CD4-positive, alpha-beta memory T cell (primary cell): ENCODE measurements around the gene KLK2. TPM values are rescaled to one million over a fixed set of nuclear protein-coding genes. Genes with fewer than 3 reads are reported as not detected.

Source experiments
- CTCF ChIA-PET: fragments of 350-600 bp; sonication (Branson Sonifier 250); formaldehyde crosslinking; loops from one replicate; lab custom pipeline; 2021; ENCODE audit warnings: inconsistent platforms; ENCODE audit not compliant: partially characterized antibody; lab: Charles Lee
- POLR2A ChIA-PET: fragments of 350-600 bp; sonication (Branson Sonifier 250); formaldehyde crosslinking; loops from one replicate; lab custom pipeline; 2021; ENCODE audit not compliant: partially characterized antibody; lab: Charles Lee
- DNase-seq, 5 donors: peaks; one replicate each; pipeline versions ENCODE4 v3.0.0 to v3.0.0-alpha.2; 2020 to 2022; ENCODE audit warnings: mixed read lengths in 1 of 5
- H3K27ac ChIP-seq: one replicate; pipeline ENCODE4 v1.7.0; 2013; ENCODE audit warnings: low read depth, low read length
- H3K27me3 ChIP-seq: 2 replicates; pipeline ENCODE4 v1.7.0; 2013; ENCODE audit warnings: mild to moderate bottlenecking, low read length, moderate library complexity; ENCODE audit not compliant: insufficient read depth
- H3K36me3 ChIP-seq: 2 replicates; pipeline ENCODE4 v1.7.0; 2013; ENCODE audit warnings: mild to moderate bottlenecking, low read length, moderate library complexity; ENCODE audit not compliant: insufficient read depth
- H3K4me1 ChIP-seq: 2 replicates; pipeline ENCODE4 v1.7.0; 2013; ENCODE audit warnings: mild to moderate bottlenecking, low read length, moderate library complexity; ENCODE audit not compliant: insufficient read depth
- H3K4me3 ChIP-seq, 2 donors: one replicate each; pipeline ENCODE4 v1.7.0; 2013; ENCODE audit warnings: low read length in 2 of 2, mild to moderate bottlenecking in 1 of 2
- H3K9me3 ChIP-seq, 2 donors: one replicate each; pipeline ENCODE4 v1.7.0; 2013; ENCODE audit warnings: low read length in 2 of 2, control low read depth in 1 of 2; ENCODE audit not compliant: control insufficient read depth in 1 of 2
- H3K27ac Mint-ChIP-seq, 7 donors: one replicate each; pipeline ENCODE4 v1.8.0; 2020 to 2021; ENCODE audit warnings: mixed read lengths in 7 of 7, mild to moderate bottlenecking in 6 of 7, inconsistent platforms in 3 of 7, moderate library complexity in 3 of 7
- H3K27me3 Mint-ChIP-seq, 2 donors: one replicate each; pipeline ENCODE4 v1.8.0; 2020 to 2021; ENCODE audit warnings: mixed read lengths in 2 of 2
- H3K36me3 Mint-ChIP-seq, 2 donors: one replicate each; pipeline ENCODE4 v1.8.0; 2020 to 2021; ENCODE audit warnings: mixed read lengths in 2 of 2, inconsistent platforms in 1 of 2, mild to moderate bottlenecking in 1 of 2
- H3K4me1 Mint-ChIP-seq, 4 donors: one replicate each; pipeline ENCODE4 v1.8.0; 2020 to 2021; ENCODE audit warnings: mixed read lengths in 4 of 4, mild to moderate bottlenecking in 1 of 4
- H3K4me3 Mint-ChIP-seq, 8 donors: one replicate each; pipeline ENCODE4 v1.8.0; 2020 to 2021; ENCODE audit warnings: mixed read lengths in 8 of 8, mild to moderate bottlenecking in 7 of 8, moderate library complexity in 6 of 8, inconsistent platforms in 3 of 8
- H3K9me3 Mint-ChIP-seq, 8 donors: one replicate each; pipeline ENCODE4 v1.8.0; 2020 to 2021; ENCODE audit warnings: mixed read lengths in 8 of 8, mild to moderate bottlenecking in 5 of 8, inconsistent platforms in 3 of 8, moderate library complexity in 1 of 8
- intact Hi-C: fragments of 100-400 bp; cut with micrococcal nuclease; formaldehyde crosslinking; loops from one replicate; pipeline ENCODE4 v1.15.1; 2023
- polyA plus RNA-seq, 2 donors: library from polyadenylated mRNA; unstranded; fragments of 300-500 nt; fragmentation: Illumina TruSeq; gene quantifications; one replicate each; pipeline ENCODE4 v1.2.3, GENCODE V29; 2021
- total RNA-seq, 2 experiments: library from RNA; stranded (reverse); gene quantifications; one replicate each; pipeline ENCODE4 v1.2.3, GENCODE V29; 2021

KLK2 gene
- total and polyA plus RNA-seq, 4 experiments from 2014 or later: not detected

DNA sequence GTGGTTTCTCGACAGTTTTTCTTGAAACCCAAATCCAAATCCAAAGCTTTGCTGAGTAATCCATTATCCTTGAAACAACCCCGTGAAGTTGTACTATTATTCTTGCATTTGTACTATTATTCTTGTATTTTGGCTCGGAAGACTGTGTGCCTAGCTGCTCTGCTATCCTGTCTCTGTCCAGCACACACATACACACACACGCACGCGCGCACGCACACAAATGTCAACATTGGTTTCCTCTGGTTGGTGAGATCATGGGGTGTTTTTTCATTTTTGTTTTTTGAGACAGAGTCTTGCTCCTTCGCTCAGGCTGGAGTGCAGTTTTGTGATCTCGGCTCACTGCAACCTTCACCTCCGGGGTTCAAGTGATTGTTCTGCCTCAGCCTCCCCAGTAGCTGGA is 52.9 kb downstream of the KLK2 start:
- no peaks in the 10 kb centered on the region for H3K9me3 ChIP-seq
- H3K4me1 Mint-ChIP-seq: peaks cover 7 to 13% (median 9%) of the 10 kb centered on the region in 4 donors
- H3K27ac Mint-ChIP-seq: no peak overlapping the region
- H3K4me3 ChIP-seq: no peak overlapping the region
- no peak overlapping the region for H3K27ac ChIP-seq
- H3K27me3 Mint-ChIP-seq: peaks cover 31% of the 10 kb centered on the region in 2 donors
- no peaks in the 10 kb centered on the region for H3K9me3 Mint-ChIP-seq
- DNase-seq: no peak
- no peaks in the 10 kb centered on the region for H3K36me3 ChIP-seq
- no peaks in the 10 kb centered on the region for H3K27me3 ChIP-seq
- POLR2A ChIA-PET: no interaction called here
- intact Hi-C loops: loop anchor here (10.0 kb wide), 1 partner anchor 169 kb away; no protein-coding TSS in a partner anchor
- CTCF ChIA-PET: interaction anchor here (0.8 to 4.9 kb wide), 3 partner anchors 9 to 21 kb away, joined by 3 to 23 read pairs (median 3); no protein-coding TSS in a partner anchor
- peaks cover 5% of the 10 kb centered on the region for H3K4me1 ChIP-seq
- no peaks in the 10 kb centered on the region for H3K36me3 Mint-ChIP-seq
- no peak overlapping the region for H3K4me3 Mint-ChIP-seq

DNA sequence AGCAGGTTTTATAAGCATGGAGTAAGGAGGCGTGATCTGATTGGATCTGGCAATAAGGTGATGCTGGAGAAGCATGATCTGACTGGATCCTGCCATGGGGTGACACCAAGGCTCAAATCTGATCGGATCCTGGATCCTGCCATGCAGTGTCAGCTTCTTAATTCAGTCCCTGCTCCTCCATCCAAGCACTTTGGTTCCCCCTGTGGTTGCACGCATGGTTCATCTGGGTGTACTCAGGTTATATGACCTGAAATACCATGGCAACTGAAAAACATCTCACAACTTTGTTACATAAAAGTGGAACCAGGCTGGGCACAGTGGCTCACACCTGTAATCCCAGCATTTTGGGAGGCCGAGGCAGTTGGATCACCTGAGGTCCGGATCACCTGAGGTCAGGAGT is 55.6 kb downstream of the KLK2 start:
- H3K4me3 Mint-ChIP-seq: no peak overlapping the region
- no peaks in the 10 kb centered on the region for H3K27me3 ChIP-seq
- H3K9me3 Mint-ChIP-seq: no peaks in the 10 kb centered on the region

More for the DNA sequence above, 55.6 kb downstream of the KLK2 start:
- Histone ChIP-seq H3K36me3 (no peaks in the 10 kb centered on the region), H3K4me3 (no peak overlapping the region), H3K27ac (no peak overlapping the region), H3K9me3 (no peaks in the 10 kb centered on the region), H3K4me1 (no peaks in the 10 kb centered on the region)
- CTCF ChIA-PET: no interaction called here
- Mint-ChIP-seq H3K36me3 (no peaks in the 10 kb centered on the region), H3K27ac (no peak overlapping the region), H3K27me3 (peaks cover 28 to 31% of the 10 kb centered on the region in 2 donors), H3K4me1 (peaks cover 0 to 4% (median 3%) of the 10 kb centered on the region in 4 donors)
- intact Hi-C loops: loop anchor here (10.0 kb wide), 1 partner anchor 166 kb away; no protein-coding TSS in a partner anchor
- no peak for DNase-seq
- POLR2A ChIA-PET: no interaction called here

Other genes with a start within 250 kb of the KLK2 start
- not detected for gene SYT3, start 233.6 kb upstream of the KLK2 start, total RNA-seq
- gene SYT3, start 233.6 kb upstream of the KLK2 start, polyA plus RNA-seq: under 1 TPM in 1 of 2 donors, not detected in 1; 0.09 TPM
- gene C19orf81, start 224.0 kb upstream of the KLK2 start, total RNA-seq: not detected
- not detected for gene C19orf81, start 224.0 kb upstream of the KLK2 start, polyA plus RNA-seq
- gene SHANK1, start 153.6 kb upstream of the KLK2 start, total RNA-seq: not detected
- not detected for gene SHANK1, start 153.6 kb upstream of the KLK2 start, polyA plus RNA-seq
- 1 to 10 TPM in 1 of 2 experiments, under 1 TPM in 1; 0.78 to 1.2 TPM for gene CLEC11A, start 150.1 kb upstream of the KLK2 start, total RNA-seq
- gene CLEC11A, start 150.1 kb upstream of the KLK2 start, polyA plus RNA-seq: under 1 TPM; 0.47 to 0.57 TPM
- gene GPR32, start 103.0 kb upstream of the KLK2 start, total RNA-seq: not detected
- not detected for gene GPR32, start 103.0 kb upstream of the KLK2 start, polyA plus RNA-seq
- gene ACP4, start 83.0 kb upstream of the KLK2 start, total RNA-seq: not detected
- gene ACP4, start 83.0 kb upstream of the KLK2 start, polyA plus RNA-seq: not detected
- gene KLK1, start 49.7 kb upstream of the KLK2 start, total RNA-seq: not detected
- gene KLK1, start 49.7 kb upstream of the KLK2 start, polyA plus RNA-seq: not detected
- gene KLK15, start 39.9 kb upstream of the KLK2 start, total RNA-seq: not detected
- gene KLK15, start 39.9 kb upstream of the KLK2 start, polyA plus RNA-seq: not detected
- not detected for gene KLK3, start 18.5 kb upstream of the KLK2 start, total RNA-seq
- gene KLK3, start 18.5 kb upstream of the KLK2 start, polyA plus RNA-seq: not detected
- gene KLK4, start 38.0 kb downstream of the KLK2 start, total RNA-seq: not detected
- gene KLK4, start 38.0 kb downstream of the KLK2 start, polyA plus RNA-seq: not detected
- not detected for gene KLK5, start 79.6 kb downstream of the KLK2 start, total RNA-seq
- not detected for gene KLK5, start 79.6 kb downstream of the KLK2 start, polyA plus RNA-seq
- gene KLK6, start 96.2 kb downstream of the KLK2 start, total RNA-seq: not detected
- gene KLK6, start 96.2 kb downstream of the KLK2 start, polyA plus RNA-seq: not detected
- gene KLK7, start 110.5 kb downstream of the KLK2 start, total RNA-seq: not detected
- not detected for gene KLK7, start 110.5 kb downstream of the KLK2 start, polyA plus RNA-seq
- not detected for gene KLK8, start 128.2 kb downstream of the KLK2 start, total RNA-seq
- not detected for gene KLK8, start 128.2 kb downstream of the KLK2 start, polyA plus RNA-seq
- gene KLK10, start 146.3 kb downstream of the KLK2 start, total RNA-seq: not detected
- gene KLK10, start 146.3 kb downstream of the KLK2 start, polyA plus RNA-seq: not detected
- gene KLK11, start 153.2 kb downstream of the KLK2 start, total RNA-seq: not detected
- not detected for gene KLK11, start 153.2 kb downstream of the KLK2 start, polyA plus RNA-seq
- not detected for gene KLK12, start 161.6 kb downstream of the KLK2 start, total RNA-seq
- not detected for gene KLK12, start 161.6 kb downstream of the KLK2 start, polyA plus RNA-seq
- gene KLK13, start 191.7 kb downstream of the KLK2 start, total RNA-seq: not detected
- gene KLK13, start 191.7 kb downstream of the KLK2 start, polyA plus RNA-seq: not detected
- gene KLK14, start 209.4 kb downstream of the KLK2 start, total RNA-seq: 1 to 10 TPM in 1 of 2 experiments, not detected in 1; 1.1 TPM
- gene KLK14, start 209.4 kb downstream of the KLK2 start, polyA plus RNA-seq: not detected
- gene CTU1, start 235.0 kb downstream of the KLK2 start, total RNA-seq: 10 to 100 TPM; 11.4 TPM
- 1 to 10 TPM; 1.4 to 9.2 TPM for gene CTU1, start 235.0 kb downstream of the KLK2 start, polyA plus RNA-seq